OCI-LY7 (cell line): ENCODE measurements around the gene ABCF3.

ENCODE experiments used
- CTCF ChIP-seq: fragments of 200-600 bp; sonication (generic); conservative IDR thresholded peaks from 2 replicates; pipeline ENCODE4 v1.5.1; 2014; ENCODE audit warnings: mild to moderate bottlenecking, antibody characterized with exemption, low read length, moderate library complexity, mixed read lengths
- EZH2phosphoT487 ChIP-seq: fragments of 200-600 bp; sonication (generic); IDR thresholded peaks from 2 replicates; pipeline ENCODE4 v1.6.1; 2018; ENCODE audit warnings: low read depth, borderline replicate concordance, mild to moderate bottlenecking, mixed run types, antibody characterized with exemption, low read length, moderate library complexity, mixed read lengths

- TF ChIP-seq CTCF (no peak), EZH2phosphoT487 (no peak)
These were observed 21.2 kb upstream of the ABCF3 start for GRCh38 chr3:184164648-184165330.
